GM18858 (cell line): ENCODE results near the gene NRGN.
A peak's percentile ranks its signal among the peaks of the same experiment; 100 is the strongest.
"Not testable (repeated sequence)": the region's sequence is repeated elsewhere in the genome, so short reads cannot be mapped to it uniquely, and the experiment has no call there.

Experiments used
- ATAC-seq: cut with Tn5 transposase; IDR thresholded peaks from one replicate; pipeline ENCODE4 v1.9.1; 2021; ENCODE audit not compliant: unreplicated experiment

NRGN gene

GRCh38 chr11:124756033-124756752 lies 16.5 kb downstream of the NRGN start:
- ATAC-seq, result no peak

DNA sequence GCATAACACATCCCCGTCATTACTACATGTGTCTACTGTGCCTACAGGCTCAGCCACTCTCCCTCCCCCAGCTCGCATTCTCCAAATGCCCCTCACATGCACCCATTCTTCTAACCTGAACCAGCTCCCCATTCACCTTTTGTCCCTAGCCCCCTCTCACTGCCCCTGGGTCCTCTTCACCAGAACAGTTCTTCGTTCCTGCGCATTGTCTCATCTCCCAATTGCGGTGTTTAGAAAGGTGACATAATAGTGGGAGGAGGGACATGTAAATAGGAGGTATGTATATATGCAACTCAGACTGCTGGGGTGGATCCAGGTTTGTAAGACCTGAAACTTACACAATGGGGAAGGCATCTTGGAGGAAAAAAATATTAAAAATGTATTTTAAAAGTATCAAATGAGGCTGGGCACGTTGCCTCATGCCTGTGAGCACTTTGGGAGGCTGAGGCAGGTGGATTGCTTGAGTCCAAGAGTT lies 17.0 kb downstream of the NRGN start:
- ATAC-seq, result no peak

GRCh38 chr11:124757320-124757719 lies 17.6 kb downstream of the NRGN start:
- ATAC-seq, result no peak

- ATAC-seq, result peak; percentile 50
Observed at GRCh38 chr11:124758355-124759265, 18.9 kb downstream of the NRGN start.

GRCh38 chr11:124759266-124760204 lies 19.8 kb downstream of the NRGN start:
- no peak for ATAC-seq

DNA sequence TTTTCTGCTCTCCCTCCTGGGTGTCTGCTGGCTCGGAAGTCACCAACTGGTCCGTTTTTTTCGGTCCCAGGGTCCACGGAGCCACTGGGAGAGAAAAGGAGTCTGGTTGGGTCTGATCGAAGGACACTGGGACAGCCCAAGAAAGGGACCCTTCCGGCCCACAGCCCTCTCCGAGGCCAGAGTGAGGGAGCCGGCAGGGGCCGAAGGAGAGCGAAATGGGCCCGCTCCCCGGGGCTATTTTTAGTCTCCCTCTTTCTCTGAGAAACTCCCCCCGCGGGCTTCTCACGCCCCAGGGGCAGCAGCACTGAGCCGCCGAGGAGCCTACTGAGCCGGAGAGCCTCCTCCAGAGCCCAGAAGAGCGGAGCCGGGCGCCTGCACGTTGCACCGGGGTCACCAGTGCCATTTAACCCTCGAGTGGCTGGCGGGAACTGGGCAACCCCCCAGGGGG lies 20.5 kb downstream of the NRGN start:
- ATAC-seq, result no peak

DNA sequence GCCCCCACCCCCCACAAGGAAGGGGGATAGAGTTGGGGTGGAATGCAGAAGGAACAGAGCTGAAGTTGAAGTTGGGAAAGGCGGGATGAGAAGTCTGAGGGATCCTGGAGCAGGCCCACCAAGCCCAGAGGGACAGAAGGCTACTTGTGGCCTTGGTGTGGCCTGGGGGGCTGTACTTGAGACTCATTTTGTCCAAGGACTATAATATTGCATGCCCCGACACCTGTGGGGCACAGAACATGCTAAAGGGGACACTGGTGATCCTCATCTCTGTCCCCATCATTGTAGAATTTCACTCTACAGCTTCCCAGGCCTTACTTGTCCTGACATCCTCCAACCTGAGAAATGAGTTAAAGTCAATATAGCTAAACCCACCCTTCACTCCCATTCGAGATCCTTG lies 21.1 kb downstream of the NRGN start:
- ATAC-seq, result no peak

GRCh38 chr11:124761301-124762104 lies 21.8 kb downstream of the NRGN start:
- no peak for ATAC-seq

- no peak for ATAC-seq
Observed at GRCh38 chr11:124762105-124762623, 22.4 kb downstream of the NRGN start, which contains the start of gene ESAM. ESAM (minus strand) TSS chr11:124762290; CDS start chr11:124762154, 136 bp downstream.

- ATAC-seq, result no peak
Observed at GRCh38 chr11:124762624-124763155, 22.9 kb downstream of the NRGN start.

- ATAC-seq, result no peak
Observed at GRCh38 chr11:124763156-124763947, 23.6 kb downstream of the NRGN start.

GRCh38 chr11:124766156-124766555 lies 26.4 kb downstream of the NRGN start:
- ATAC-seq, result no peak

- no peak for ATAC-seq
Observed at GRCh38 chr11:124768914-124769313, 29.2 kb downstream of the NRGN start.

DNA sequence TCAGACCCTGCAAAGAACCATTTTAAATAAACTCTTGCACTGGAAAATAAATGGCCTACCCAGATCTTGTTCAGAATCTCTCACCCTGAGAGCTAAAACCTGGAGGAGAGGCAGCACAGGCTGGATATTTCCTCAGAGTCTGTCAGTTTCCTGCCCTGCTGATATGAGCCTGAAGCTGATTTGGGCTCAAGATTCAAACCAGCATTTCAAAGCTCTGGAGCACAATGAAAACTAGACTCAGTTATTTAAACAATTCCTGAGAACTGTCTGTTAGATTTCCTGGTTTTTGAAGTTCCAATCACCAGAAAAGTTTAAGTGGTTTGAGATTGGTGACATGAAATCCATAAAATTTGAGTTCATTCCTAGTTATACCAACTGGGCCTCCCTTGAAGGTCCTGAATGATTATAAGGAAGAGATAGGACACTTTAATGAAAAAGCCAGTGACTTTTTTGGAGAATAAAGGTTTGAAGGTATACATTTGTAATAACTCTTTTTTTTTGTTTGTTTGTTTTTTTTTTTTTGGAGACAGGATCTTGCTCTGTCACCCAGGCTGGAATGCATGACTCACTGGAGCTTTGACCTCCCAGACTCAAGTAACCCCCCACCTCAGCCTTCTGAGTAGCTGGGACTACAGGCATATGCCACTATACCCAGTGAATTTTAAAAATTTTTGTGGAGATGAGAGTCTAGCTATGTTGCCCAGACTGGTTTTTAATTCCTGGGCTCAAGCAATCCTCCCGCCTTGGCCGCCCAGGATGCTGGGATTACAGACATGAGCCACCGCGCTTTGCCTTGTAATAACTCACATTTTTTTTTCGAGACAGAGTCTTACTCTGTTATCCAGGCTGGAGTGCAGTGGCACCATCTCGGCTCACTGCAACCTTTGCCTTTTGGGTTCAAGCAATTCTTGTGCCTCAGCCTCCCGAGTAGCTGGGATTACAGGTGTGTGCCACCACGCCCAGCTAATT lies 30.3 kb downstream of the NRGN start:
- ATAC-seq, result no peak

- ATAC-seq, result not testable (repeated sequence)
Observed at GRCh38 chr11:124770959-124771358, 31.2 kb downstream of the NRGN start.

DNA sequence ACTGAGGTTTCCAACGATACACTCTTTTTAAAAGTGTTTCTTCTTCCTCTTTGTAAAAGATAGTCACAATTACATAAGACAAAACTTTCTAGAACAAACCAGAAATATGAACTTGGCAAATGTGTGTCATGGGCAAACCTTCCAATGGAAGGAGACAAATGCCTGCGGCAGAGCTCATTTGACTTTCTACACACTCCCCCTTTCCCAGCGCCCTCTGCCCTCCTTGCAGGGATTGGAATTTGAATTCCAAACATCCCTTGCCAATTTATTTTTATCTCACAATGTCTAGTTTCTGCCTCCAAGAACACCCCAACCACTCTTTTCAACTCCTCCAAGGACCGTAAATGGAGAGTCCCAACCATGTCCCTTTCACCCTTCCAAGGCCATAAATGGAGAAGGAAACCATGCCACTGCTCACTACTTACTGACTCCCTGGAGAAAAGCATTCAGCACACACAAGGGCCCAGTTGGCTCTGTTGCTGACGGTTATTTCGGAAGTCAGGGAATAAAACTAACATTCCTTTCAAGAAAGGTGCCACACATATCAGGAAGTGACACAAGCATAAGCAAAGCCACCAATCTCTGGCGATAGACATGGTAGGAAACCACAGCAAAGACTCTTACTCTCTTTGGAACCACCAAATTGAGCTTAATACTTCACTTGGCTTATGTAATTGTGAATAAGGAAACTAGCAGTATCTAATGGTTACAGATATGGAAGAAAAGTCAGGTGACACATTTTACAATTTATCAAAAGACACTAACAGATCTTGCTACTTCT lies 37.3 kb downstream of the NRGN start:
- ATAC-seq, result no peak

GRCh38 chr11:124778281-124778680 lies 38.5 kb downstream of the NRGN start:
- ATAC-seq, result no peak
